Right lobe of liver (tissue), 4 donors: ENCODE results near the gene KIAA1191.

Source experiments
- CTCF ChIP-seq, 4 donors: fragments of 200-600 bp in 3 of 4; fragments of 450-650 bp in 1 of 4; IDR thresholded peaks; one replicate each; pipeline versions ENCODE4 v1.5.1 to v1.8.0; 2016 to 2022; ENCODE audit warnings: antibody characterized with exemption in 4 of 4, mild to moderate bottlenecking in 2 of 4
- POLR2A ChIP-seq: fragments of 450-650 bp; IDR thresholded peaks from one replicate; pipeline ENCODE4 v1.6.1; 2017; ENCODE audit warnings: antibody characterized with exemption, mild to moderate bottlenecking
- donor health status: DM: no; HTN: no; CAD: no.
- donor health status: DM: no; HTN: no; CAD: no.
- donor health status: DM: no; HTN: yes; CAD: no.

- peak; percentile 25 to 46 (median 38) for TF ChIP-seq CTCF (IDR thresholded peaks at IDR 0.05)
- TF ChIP-seq POLR2A = peak; percentile 97
Observed at GRCh38 chr5:176361437-176362232, at the start of gene KIAA1191.
